WTC11 (cell line): ENCODE results near the gene GUCD1. TPM values are rescaled to one million over a fixed set of nuclear protein-coding genes. Genes with fewer than 3 reads are reported as not detected.
"Not testable (repeated sequence)": the region's sequence is repeated elsewhere in the genome, so short reads cannot be mapped to it uniquely, and the experiment has no call there.

Experiments used
- ATAC-seq: fragments of 200-7000 bp; cut with Tn5 transposase; 2 replicates; pipeline ENCODE4 v1.10.0; 2021; ENCODE audit warnings: mild to moderate bottlenecking, moderate library complexity
- CTCF ChIA-PET: fragments of 300-600 bp; sonication (Branson Sonifier 250); formaldehyde crosslinking; loops from one replicate; lab custom pipeline; 2021; ENCODE audit warnings: antibody characterized with exemption; lab: Charles Lee
- POLR2A ChIA-PET: fragments of 350-600 bp; sonication (Branson Sonifier 250); formaldehyde crosslinking; loops from one replicate; lab custom pipeline; 2021; ENCODE audit warnings: antibody characterized with exemption; lab: Charles Lee
- DNase-seq: peaks from one replicate; pipeline ENCODE4 v3.0.0; 2021; ENCODE audit warnings: low spot score
- H3K27ac Mint-ChIP-seq: 2 replicates; pipeline ENCODE4 v1.8.0; 2021; ENCODE audit warnings: mixed read lengths
- H3K27me3 Mint-ChIP-seq: 2 replicates; pipeline ENCODE4 v1.8.0; 2021; ENCODE audit warnings: low read depth, mild to moderate bottlenecking, moderate library complexity, mixed read lengths
- H3K36me3 Mint-ChIP-seq: 2 replicates; pipeline ENCODE4 v1.8.0; 2021; ENCODE audit warnings: mixed read lengths
- H3K4me1 Mint-ChIP-seq: 2 replicates; pipeline ENCODE4 v1.8.0; 2022; ENCODE audit warnings: mixed read lengths
- H3K4me3 Mint-ChIP-seq: 2 replicates; pipeline ENCODE4 v1.8.0; 2021; ENCODE audit warnings: mild to moderate bottlenecking, moderate library complexity, mixed read lengths
- H3K9me3 Mint-ChIP-seq: 2 replicates; pipeline ENCODE4 v1.8.0; 2021; ENCODE audit warnings: mixed read lengths
- CREM ChIP-seq: sonication (generic); formaldehyde crosslinking; IDR thresholded peaks from 2 replicates; pipeline ENCODE4 v1.8.1; 2022; ENCODE audit warnings: mild to moderate bottlenecking, missing genetic modification reagents, moderate library complexity
- E2F1 ChIP-seq: sonication (generic); formaldehyde crosslinking; IDR thresholded peaks from 2 replicates; pipeline ENCODE4 v1.8.0; 2022; ENCODE audit warnings: mild to moderate bottlenecking, missing genetic modification reagents
- ETV6 ChIP-seq: sonication (generic); formaldehyde crosslinking; IDR thresholded peaks from 2 replicates; pipeline ENCODE4 v1.8.1; 2022; ENCODE audit warnings: mild to moderate bottlenecking, missing genetic modification reagents
- FOXP1 ChIP-seq: sonication (generic); formaldehyde crosslinking; IDR thresholded peaks from 2 replicates; pipeline ENCODE4 v1.8.0; 2022; ENCODE audit warnings: missing genetic modification reagents, mild to moderate bottlenecking, moderate library complexity, borderline replicate concordance
- HMGA2 ChIP-seq: fragments of 250-450 bp; sonication (Bioruptor Pico); IDR thresholded peaks from 2 replicates; pipeline ENCODE4 v1.4.0; 2021; ENCODE audit warnings: mild to moderate bottlenecking, moderate library complexity
- NFATC4 ChIP-seq: fragments of 250-450 bp; sonication (Bioruptor Pico); IDR thresholded peaks from 2 replicates; pipeline ENCODE4 v1.9.0; 2021; ENCODE audit warnings: mild to moderate bottlenecking
- PRDM15 ChIP-seq: sonication (generic); formaldehyde crosslinking; IDR thresholded peaks from 2 replicates; pipeline ENCODE4 v1.8.0; 2022; ENCODE audit warnings: missing genetic modification reagents
- SMAD3 ChIP-seq: sonication (generic); formaldehyde crosslinking; IDR thresholded peaks from 2 replicates; pipeline ENCODE4 v1.8.0; 2022; ENCODE audit warnings: missing genetic modification reagents, mild to moderate bottlenecking, borderline replicate concordance
- SMAD4 ChIP-seq: sonication (generic); formaldehyde crosslinking; IDR thresholded peaks from 2 replicates; pipeline ENCODE4 v1.8.0; 2022; ENCODE audit warnings: mild to moderate bottlenecking, missing genetic modification reagents
- USF1 ChIP-seq: sonication (generic); formaldehyde crosslinking; IDR thresholded peaks from 2 replicates; pipeline ENCODE4 v1.8.0; 2022; ENCODE audit warnings: mild to moderate bottlenecking, missing genetic modification reagents
- ZMAT4 ChIP-seq: fragments of 250-450 bp; sonication (Bioruptor Pico); IDR thresholded peaks from 2 replicates; pipeline ENCODE4 v1.9.0; 2021; ENCODE audit warnings: mild to moderate bottlenecking
- ZNF512 ChIP-seq: sonication (generic); formaldehyde crosslinking; IDR thresholded peaks from 2 replicates; pipeline ENCODE4 v1.8.1; 2022; ENCODE audit warnings: missing genetic modification reagents, borderline replicate concordance
- total RNA-seq: library from RNA; stranded (reverse); gene quantifications from 3 replicates; pipeline ENCODE4 v1.2.3, GENCODE V29; 2021

GUCD1 gene
- total RNA-seq, 1 experiment from 2014 or later = 105 TPM

- TF ChIP-seq FOXP1 (CRISPR knock-in tag) = no peak
- TF ChIP-seq ZNF512 = no peak
- TF ChIP-seq HMGA2 (CRISPR knock-in tag) = no peak
- TF ChIP-seq ETV6 = no peak
- TF ChIP-seq SMAD3 = no peak
- no peak for TF ChIP-seq USF1 (CRISPR knock-in tag)
- TF ChIP-seq CREM (CRISPR knock-in tag) = no peak
- TF ChIP-seq E2F1 (CRISPR knock-in tag) = no peak
- TF ChIP-seq PRDM15 (CRISPR knock-in tag) = no peak
- TF ChIP-seq ZMAT4 = no peak
- no peak for TF ChIP-seq SMAD4 (CRISPR knock-in tag)
- no peak for TF ChIP-seq NFATC4 (CRISPR knock-in tag)
- ChIA-PET CTCF (no interaction called here), POLR2A (no interaction called here)
- DNase-seq (no peak), ATAC-seq (no peak)
- Mint-ChIP-seq H3K27ac (no peak overlapping the region), H3K4me3 (no peak overlapping the region), H3K9me3 (no peaks in the 10 kb centered on the region), H3K4me1 (peaks cover 34% of the 10 kb centered on the region), H3K27me3 (no peaks in the 10 kb centered on the region), H3K36me3 (no peaks in the 10 kb centered on the region)
Measured at GRCh38 chr22:24601217-24602104, 46.5 kb upstream of the GUCD1 start.

GRCh38 chr22:24599958-24600715 is 45.2 kb upstream of the GUCD1 start:
- DNase-seq, H3K27me3 Mint-ChIP-seq, H3K4me3 Mint-ChIP-seq, ATAC-seq, H3K9me3 Mint-ChIP-seq, H3K36me3 Mint-ChIP-seq, H3K27ac Mint-ChIP-seq: not testable (repeated sequence)
- H3K4me1 Mint-ChIP-seq = peaks cover 34% of the 10 kb centered on the region
- ChIA-PET CTCF (interaction anchor here (1.1 kb wide), 1 partner anchor 172 kb away, joined by 4 read pairs; no protein-coding TSS in a partner anchor), POLR2A (interaction anchor here (0.5 to 0.6 kb wide), 2 partner anchors 22 to 157 kb away, joined by 4 to 7 read pairs; no protein-coding TSS in a partner anchor)
